GM23338 (cell line): ENCODE results near the gene RPL41. TPM values are rescaled to one million over a fixed set of nuclear protein-coding genes. Genes with fewer than 3 reads are reported as not detected.

Experiments
- ATAC-seq: fragments of 200-7000 bp; cut with Tn5 transposase; 3 replicates; pipeline ENCODE4 v1.9.1; 2020
- DNase-seq: peaks from one replicate; pipeline ENCODE4 v3.0.0-alpha.2; 2015; ENCODE audit warnings: low spot score
- H2AFZ ChIP-seq: fragments of 200-600 bp; sonication (generic); 2 replicates; pipeline ENCODE4 v1.8.0; 2016; ENCODE audit warnings: antibody characterized with exemption, mild to moderate bottlenecking, moderate library complexity
- H3F3A ChIP-seq: fragments of 200-600 bp; sonication (generic); replicated peaks from 2 replicates; pipeline ENCODE4 v1.8.0; 2017; ENCODE audit warnings: antibody characterized with exemption, mixed run types, low read depth
- H3K27ac ChIP-seq: fragments of 200-600 bp; sonication (generic); 2 replicates; pipeline ENCODE4 v1.6.1; 2016; ENCODE audit warnings: low read depth
- H3K27me3 ChIP-seq: fragments of 200-600 bp; sonication (generic); 2 replicates; pipeline ENCODE4 v1.8.0; 2016; ENCODE audit warnings: mild to moderate bottlenecking, mixed run types, moderate library complexity; ENCODE audit not compliant: insufficient read depth
- H3K36me3 ChIP-seq: fragments of 200-600 bp; sonication (generic); 2 replicates; pipeline ENCODE4 v1.8.0; 2016; ENCODE audit warnings: mild to moderate bottlenecking; ENCODE audit not compliant: insufficient read depth
- H3K4me1 ChIP-seq: fragments of 200-600 bp; sonication (generic); 2 replicates; pipeline ENCODE4 v1.8.0; 2016; ENCODE audit warnings: mild to moderate bottlenecking, moderate library complexity; ENCODE audit not compliant: insufficient read depth
- H3K4me2 ChIP-seq: fragments of 200-600 bp; sonication (generic); 2 replicates; pipeline ENCODE4 v1.7.1; 2017; ENCODE audit warnings: mixed run types
- H3K4me3 ChIP-seq: fragments of 200-600 bp; sonication (generic); 2 replicates; pipeline ENCODE4 v1.6.1; 2016; ENCODE audit warnings: mixed run types
- H3K79me2 ChIP-seq: fragments of 200-600 bp; sonication (generic); replicated peaks from 2 replicates; pipeline ENCODE4 v1.8.0; 2017; ENCODE audit warnings: mild to moderate bottlenecking; ENCODE audit not compliant: insufficient read depth
- H3K9me2 ChIP-seq: fragments of 200-600 bp; sonication (generic); 2 replicates; pipeline ENCODE4 v1.8.0; 2017; ENCODE audit not compliant: insufficient read depth
- H4K20me1 ChIP-seq: fragments of 200-600 bp; sonication (generic); replicated peaks from 2 replicates; pipeline ENCODE4 v1.8.0; 2017; ENCODE audit warnings: mild to moderate bottlenecking; ENCODE audit not compliant: insufficient read depth
- H3K27ac Mint-ChIP-seq: 2 replicates; pipeline ENCODE4 v1.8.0; 2020; ENCODE audit warnings: inconsistent platforms, mild to moderate bottlenecking, moderate library complexity, mixed read lengths
- H3K27me3 Mint-ChIP-seq: 3 replicates; pipeline ENCODE4 v1.8.0; 2022; ENCODE audit warnings: low read depth, mild to moderate bottlenecking, moderate library complexity, mixed read lengths, inconsistent platforms; ENCODE audit not compliant: insufficient read depth, poor library complexity
- H3K36me3 Mint-ChIP-seq: 3 replicates; pipeline ENCODE4 v1.8.0; 2021; ENCODE audit warnings: low read depth, mild to moderate bottlenecking, inconsistent platforms, moderate library complexity, mixed read lengths
- H3K4me1 Mint-ChIP-seq: 3 replicates; pipeline ENCODE4 v1.8.0; 2020; ENCODE audit warnings: mild to moderate bottlenecking, inconsistent platforms, mixed read lengths
- H3K4me3 Mint-ChIP-seq: 3 replicates; pipeline ENCODE4 v1.8.0; 2021; ENCODE audit warnings: moderate library complexity, mild to moderate bottlenecking, inconsistent platforms, mixed read lengths
- H3K9me3 Mint-ChIP-seq: 3 replicates; pipeline ENCODE4 v1.8.0; 2020; ENCODE audit warnings: moderate library complexity, mild to moderate bottlenecking, inconsistent platforms, mixed read lengths
- CREB1 ChIP-seq: fragments of 250-450 bp; sonication (Bioruptor Pico); IDR thresholded peaks from 2 replicates; pipeline ENCODE4 v1.5.0; 2020; ENCODE audit warnings: low read depth, mild to moderate bottlenecking, moderate library complexity
- CTCF ChIP-seq, 2 experiments: fragments of 200-600 bp in 1 of 2; sonication (generic) in 1 of 2; conservative IDR thresholded peaks; 2 replicates each; pipeline versions ENCODE4 v1.5.1 to v1.6.1; 2016 to 2017; ENCODE audit warnings: antibody characterized with exemption in 2 of 2, low read depth in 2 of 2, mild to moderate bottlenecking in 2 of 2, moderate library complexity in 1 of 2
- EZH2phosphoT487 ChIP-seq: fragments of 200-600 bp; sonication (generic); IDR thresholded peaks from one replicate; pipeline ENCODE4 v1.8.1; 2018; ENCODE audit warnings: antibody characterized with exemption; ENCODE audit not compliant: unreplicated experiment
- STAT1 ChIP-seq: IDR thresholded peaks from one replicate; pipeline ENCODE4 v1.6.1; 2016; ENCODE audit warnings: antibody characterized with exemption; ENCODE audit not compliant: unreplicated experiment
- ZNF462 ChIP-seq: fragments of 250-450 bp; sonication (Bioruptor Pico); IDR thresholded peaks from 2 replicates; pipeline ENCODE4 v1.5.0; 2020; ENCODE audit warnings: mild to moderate bottlenecking, moderate library complexity
- polyA plus RNA-seq: library from polyadenylated mRNA; unstranded; fragments of >200 nt; fragmentation: Nextera tagmentation; extraction: Ambion mirVana; gene quantifications from 2 replicates; pipeline ENCODE4 v1.2.1, GENCODE V29; 2016
- total RNA-seq: library from RNA; depleted of rRNA; stranded (reverse); fragments of >200 nt; shearing (Covaris generic); gene quantifications from 2 replicates; pipeline ENCODE4 v1.2.3, GENCODE V29; 2014

The RPL41 gene
- total and polyA plus RNA-seq, 2 experiments from 2014 or later, result 2,039 to 3,875 TPM

- peaks cover 91% of the 10 kb centered on the region for H3K36me3 Mint-ChIP-seq
- H3K27me3 Mint-ChIP-seq, result peaks cover 4% of the 10 kb centered on the region
Observed at GRCh38 chr12:56137853-56138571, 21.6 kb downstream of the RPL41 start.

More at GRCh38 chr12:56137853-56138571, 21.6 kb downstream of the RPL41 start:
- no peaks in the 10 kb centered on the region for H3F3A ChIP-seq
- no peaks in the 10 kb centered on the region for H3K79me2 ChIP-seq
- TF ChIP-seq STAT1 (no peak), EZH2phosphoT487 (no peak), CTCF (conservative IDR thresholded peaks at IDR 0.05; ENCODE audit: low read depth in 2 of 2) (no peak), ZNF462 (no peak), CREB1 (CRISPR knock-in tag) (no peak)
- H3K4me2 ChIP-seq, result no peak overlapping the region
- H3K4me1 ChIP-seq, result no peaks in the 10 kb centered on the region
- no peak overlapping the region for H2AFZ ChIP-seq
- no peak overlapping the region for H3K27ac ChIP-seq
- Mint-ChIP-seq H3K9me3 (no peaks in the 10 kb centered on the region), H3K4me1 (no peaks in the 10 kb centered on the region), H3K4me3 (no peak overlapping the region), H3K27ac (no peak overlapping the region)
- DNase-seq, result no peak
- no peaks in the 10 kb centered on the region for H3K27me3 ChIP-seq
- H3K9me2 ChIP-seq, result no peaks in the 10 kb centered on the region
- ATAC-seq, result no peak
- no peak overlapping the region for H3K4me3 ChIP-seq
- no peaks in the 10 kb centered on the region for H4K20me1 ChIP-seq
- peaks cover 68% of the 10 kb centered on the region for H3K36me3 ChIP-seq
